Spleen (tissue), 7 donors: ENCODE measurements around the gene FCGBP.

ENCODE experiments used
- CTCF ChIP-seq, 11 experiments: fragments of 200-600 bp in 7 of 11; fragments of 450-650 bp in 4 of 11; sonication (generic) in 4 of 11; IDR thresholded peaks in 8 of 11; conservative IDR thresholded peaks in 3 of 11; 1 replicate in 7 of 11; 2 replicates in 4 of 11; pipeline versions ENCODE4 v1.4.0 to v1.8.0; 2016 to 2021; ENCODE audit warnings: antibody characterized with exemption in 11 of 11, inconsistent platforms in 4 of 11, mild to moderate bottlenecking in 1 of 11
- POLR2A ChIP-seq, 3 donors: fragments of 450-650 bp; IDR thresholded peaks; one replicate each; pipeline ENCODE4 v1.5.1; 2017; ENCODE audit warnings: antibody characterized with exemption in 3 of 3, mild to moderate bottlenecking in 1 of 3
- POLR2AphosphoS5 ChIP-seq, 3 donors: sonication (generic); formaldehyde crosslinking; IDR thresholded peaks; one replicate each; pipeline ENCODE4 v1.5.1; 2017; ENCODE audit warnings: antibody characterized with exemption in 3 of 3
- donor health status: DM: no; HTN: no; CAD: no; lungs with moderate emphysema.
- donor health status: DM: no; HTN: no; CAD: no.
- donor health status: DM: no; HTN: no; CAD: no.

DNA sequence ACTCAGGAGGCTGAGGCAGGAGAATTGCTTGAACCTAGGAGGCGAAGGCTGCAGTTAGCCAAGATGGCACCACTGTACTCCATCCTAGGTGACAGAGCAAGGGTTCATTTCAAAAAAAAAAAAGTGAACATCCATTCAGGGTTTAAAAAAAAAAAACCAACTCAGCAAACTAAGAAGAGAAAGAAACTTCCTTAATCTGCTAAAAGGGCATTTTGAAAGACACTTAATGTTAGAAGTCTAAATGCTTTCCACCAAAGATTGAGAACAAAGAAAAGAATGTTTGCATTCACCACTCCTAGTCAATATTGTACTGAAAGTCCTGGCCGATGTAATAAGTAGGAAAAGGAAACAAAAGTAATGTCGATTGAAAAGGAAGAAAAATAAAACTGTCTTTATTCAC lies 29.5 kb upstream of the FCGBP start:
- TF ChIP-seq CTCF (IDR thresholded peaks at IDR 0.05 in 8 of 11, conservative IDR thresholded peaks at IDR 0.05 in 3 of 11) (no peak), POLR2A (IDR thresholded peaks at IDR 0.05) (no peak), POLR2AphosphoS5 (IDR thresholded peaks at IDR 0.05) (no peak)
